RWPE1 (cell line): Measurements from ENCODE around the gene ZNRF1.

Experiments
- CTCF ChIA-PET: fragments of 350-600 bp; sonication (Branson Sonifier 250); formaldehyde crosslinking; extraction: SDS; loops from one replicate; lab custom pipeline; 2021; lab: Yijun Ruan, JAX
- POLR2A ChIA-PET: fragments of 400-600 bp; formaldehyde crosslinking; extraction: SDS; loops from one replicate; lab custom pipeline; 2020; ENCODE audit warnings: antibody characterized with exemption; ENCODE audit not compliant: low non-redundant PET; lab: Yijun Ruan, JAX
- DNase-seq: peaks from one replicate; pipeline ENCODE4 v3.0.0; 2012; ENCODE audit warnings: low spot score
- H3K27ac ChIP-seq: fragments of 450-650 bp; 2 replicates; pipeline ENCODE4 v1.5.1; 2017
- TF ChIP-seq, protein P1 (sequence below): fragments of 450-650 bp; conservative IDR thresholded peaks from 2 replicates; pipeline ENCODE4 v1.5.1; 2017; ENCODE audit warnings: low read depth, mild to moderate bottlenecking

Gene ZNRF1

GRCh38 chr16:74990832-74991231 is 8.0 kb upstream of the ZNRF1 start:
- no peak for DNase-seq
- TF ChIP-seq, protein P1, sequence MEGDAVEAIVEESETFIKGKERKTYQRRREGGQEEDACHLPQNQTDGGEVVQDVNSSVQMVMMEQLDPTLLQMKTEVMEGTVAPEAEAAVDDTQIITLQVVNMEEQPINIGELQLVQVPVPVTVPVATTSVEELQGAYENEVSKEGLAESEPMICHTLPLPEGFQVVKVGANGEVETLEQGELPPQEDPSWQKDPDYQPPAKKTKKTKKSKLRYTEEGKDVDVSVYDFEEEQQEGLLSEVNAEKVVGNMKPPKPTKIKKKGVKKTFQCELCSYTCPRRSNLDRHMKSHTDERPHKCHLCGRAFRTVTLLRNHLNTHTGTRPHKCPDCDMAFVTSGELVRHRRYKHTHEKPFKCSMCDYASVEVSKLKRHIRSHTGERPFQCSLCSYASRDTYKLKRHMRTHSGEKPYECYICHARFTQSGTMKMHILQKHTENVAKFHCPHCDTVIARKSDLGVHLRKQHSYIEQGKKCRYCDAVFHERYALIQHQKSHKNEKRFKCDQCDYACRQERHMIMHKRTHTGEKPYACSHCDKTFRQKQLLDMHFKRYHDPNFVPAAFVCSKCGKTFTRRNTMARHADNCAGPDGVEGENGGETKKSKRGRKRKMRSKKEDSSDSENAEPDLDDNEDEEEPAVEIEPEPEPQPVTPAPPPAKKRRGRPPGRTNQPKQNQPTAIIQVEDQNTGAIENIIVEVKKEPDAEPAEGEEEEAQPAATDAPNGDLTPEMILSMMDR = no peak
- H3K27ac ChIP-seq = no peak overlapping the region
- ChIA-PET CTCF (interaction anchor here (1.1 kb wide), 1 partner anchor 120 kb away, joined by 3 read pairs; no protein-coding TSS in a partner anchor), POLR2A (no interaction called here)

DNA sequence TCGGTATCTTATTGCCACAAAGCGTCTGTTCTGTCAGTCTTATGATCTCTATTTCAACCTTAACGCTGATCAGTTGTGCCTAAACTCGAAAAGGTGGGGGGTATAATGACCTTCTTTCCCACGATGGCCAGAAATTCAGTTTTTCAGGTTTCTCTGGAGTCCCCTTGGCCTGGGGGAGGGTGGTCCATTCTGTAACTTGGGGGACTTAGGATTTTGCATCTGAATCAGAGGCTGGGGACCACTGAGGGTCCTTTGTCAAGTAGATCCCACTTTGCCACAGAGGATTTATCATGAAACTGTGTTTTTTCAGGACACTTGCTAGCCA is 7.6 kb upstream of the ZNRF1 start:
- no peak for DNase-seq
- ChIA-PET POLR2A (no interaction called here), CTCF (no interaction called here)
- TF ChIP-seq, protein P1 = no peak
- no peak overlapping the region for H3K27ac ChIP-seq

DNA sequence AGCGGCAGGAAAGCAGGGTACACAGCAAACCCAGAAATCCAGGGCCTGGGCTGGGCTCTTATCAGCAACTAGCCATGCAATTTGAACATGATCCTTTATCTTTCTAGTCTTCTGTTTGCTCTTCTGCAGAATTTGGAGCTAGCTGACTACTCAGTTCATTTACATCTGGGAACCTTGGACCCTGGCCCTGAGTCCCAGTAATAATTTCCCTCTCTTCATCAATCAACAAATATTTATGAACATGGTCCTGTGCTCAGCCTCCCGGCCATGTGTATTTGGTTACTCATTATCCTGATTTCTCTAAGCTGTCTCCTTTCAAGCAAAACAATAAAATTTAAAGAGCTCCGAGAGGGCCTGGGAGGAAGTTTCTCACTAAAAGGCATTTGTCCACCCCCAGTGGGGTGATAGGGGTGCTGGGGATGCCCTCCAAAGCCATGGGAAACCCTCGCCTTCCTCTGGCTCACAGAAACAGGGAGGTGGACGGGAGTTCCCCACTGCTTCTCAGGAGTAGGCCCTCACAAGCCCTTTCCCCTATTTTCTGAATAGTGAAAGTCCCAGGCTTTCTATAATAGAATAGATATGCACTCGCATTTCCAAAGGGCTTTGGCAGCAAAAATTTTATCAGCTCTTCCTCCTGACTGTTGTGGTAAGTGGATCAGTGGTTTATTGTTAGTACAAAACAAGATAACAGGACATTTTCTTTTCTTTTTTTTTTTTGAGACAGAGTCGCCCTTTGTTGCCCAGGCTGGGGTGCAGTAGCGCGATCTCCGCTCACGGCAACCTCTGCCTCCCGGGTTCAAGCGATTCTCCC is 7.0 kb upstream of the ZNRF1 start:
- ChIA-PET CTCF (no interaction called here), POLR2A (interaction anchor here (0.6 kb wide), 1 partner anchor 11 kb away, joined by 4 read pairs; no protein-coding TSS in a partner anchor)
- TF ChIP-seq, protein P1 = no peak
- H3K27ac ChIP-seq = no peak overlapping the region
- DNase-seq = no peak

- TF ChIP-seq, protein P1 = no peak
- ChIA-PET POLR2A (no interaction called here), CTCF (interaction anchor here (0.6 kb wide), 2 partner anchors 384 to 396 kb away, joined by 3 read pairs; no protein-coding TSS in a partner anchor)
- no peak overlapping the region for H3K27ac ChIP-seq
- no peak for DNase-seq
Measured at GRCh38 chr16:74995986-74996385, 2.8 kb upstream of the ZNRF1 start.

GRCh38 chr16:74997042-74997491 is 1.8 kb upstream of the ZNRF1 start:
- no peak for DNase-seq
- H3K27ac ChIP-seq = no peak overlapping the region
- TF ChIP-seq, protein P1 = no peak
- POLR2A ChIA-PET = no interaction called here
- CTCF ChIA-PET = interaction anchor here (1.0 to 3.6 kb wide), 2 partner anchors 114 to 134 kb away, joined by 4 to 71 read pairs; no protein-coding TSS in a partner anchor

DNA sequence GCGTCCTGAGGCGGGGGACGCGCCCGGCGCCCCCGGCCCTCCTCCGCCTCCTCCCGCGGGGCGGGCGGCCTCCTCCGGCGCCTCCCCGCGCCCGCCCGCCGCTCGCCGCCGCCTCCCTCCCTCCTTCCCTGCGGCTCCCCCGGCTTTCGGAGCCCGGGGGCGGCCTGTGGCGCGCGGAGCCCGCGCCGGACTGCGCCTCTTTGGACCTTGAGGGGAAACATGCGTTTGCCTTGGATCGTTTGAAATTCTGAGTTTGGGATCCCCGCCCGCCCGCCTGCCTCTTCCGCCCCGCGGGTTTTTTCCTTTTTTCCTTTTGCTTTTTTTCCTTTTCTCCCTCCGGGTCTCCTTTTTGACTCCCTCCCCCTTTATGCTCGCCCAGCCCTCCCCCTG is 390 bp downstream of the ZNRF1 start:
- peak; percentile 33 for DNase-seq
- ChIA-PET POLR2A (no interaction called here), CTCF (interaction anchor here (0.6 to 3.6 kb wide), 5 partner anchors 12 to 1154 kb away, joined by 3 to 71 read pairs (median 3); partner anchors contain the start of gene MLKL)
- TF ChIP-seq, protein P1 = no peak
- peak overlapping the region; percentile 83 for H3K27ac ChIP-seq
